CD14-positive monocyte (primary cell): ENCODE results near the gene CXCR3. TPM values are rescaled to one million over a fixed set of nuclear protein-coding genes. Genes with fewer than 3 reads are reported as not detected.
"Not testable (repeated sequence)": the region's sequence is repeated elsewhere in the genome, so short reads cannot be mapped to it uniquely, and the experiment has no call there.

Source experiments
- DNase-seq, 3 donors: peaks; one replicate each; pipeline ENCODE4 v3.0.0-alpha.2; 2011 to 2022
- H2AFZ ChIP-seq: 2 replicates; pipeline ENCODE4 v1.6.0; 2012; ENCODE audit warnings: mild to moderate bottlenecking, low read depth, low read length, inconsistent platforms; ENCODE audit not compliant: insufficient read depth, poor library complexity, severe bottlenecking
- H3K27ac ChIP-seq, 2 donors: 1 replicate in 1 of 2; 2 replicates in 1 of 2; pipeline ENCODE4 v1.5.1; 2012 to 2013; ENCODE audit warnings: low read length in 2 of 2, control low read depth in 1 of 2, inconsistent platforms in 1 of 2, low read depth in 1 of 2, mild to moderate bottlenecking in 1 of 2
- H3K27me3 ChIP-seq, 2 donors: one replicate each; pipeline versions ENCODE4 v1.6.0 to v1.6.1; 2011 to 2013; ENCODE audit warnings: low read length in 2 of 2; ENCODE audit not compliant: control insufficient read depth in 2 of 2, insufficient read depth in 2 of 2
- H3K36me3 ChIP-seq, 2 donors: replicated peaks in 1 of 2; 1 replicate in 1 of 2; 2 replicates in 1 of 2; pipeline versions ENCODE4 v1.5.1 to v1.6.1; 2012 to 2013; ENCODE audit warnings: low read length in 2 of 2, control low read depth in 1 of 2, inconsistent platforms in 1 of 2, mild to moderate bottlenecking in 1 of 2; ENCODE audit not compliant: insufficient read depth in 2 of 2, control insufficient read depth in 1 of 2
- H3K4me1 ChIP-seq, 2 donors: 1 replicate in 1 of 2; 2 replicates in 1 of 2; pipeline versions ENCODE4 v1.5.1 to v1.6.1; 2012 to 2013; ENCODE audit warnings: low read length in 2 of 2, control low read depth in 1 of 2, inconsistent platforms in 1 of 2, mild to moderate bottlenecking in 1 of 2, moderate library complexity in 1 of 2; ENCODE audit not compliant: insufficient read depth in 2 of 2, control insufficient read depth in 1 of 2
- H3K4me2 ChIP-seq: replicated peaks from 2 replicates; pipeline ENCODE3; 2012; ENCODE audit warnings: low read length, moderate library complexity, mild to moderate bottlenecking; ENCODE audit not compliant: poor library complexity, severe bottlenecking; ENCODE audit errors: extremely low read depth
- H3K4me3 ChIP-seq, 3 experiments: fragments of 200-600 bp in 1 of 3; sonication (generic) in 1 of 3; replicated peaks in 1 of 3; 1 replicate in 2 of 3; 2 replicates in 1 of 3; pipeline ENCODE4 v1.5.1; 2011 to 2013; ENCODE audit warnings: low read length in 3 of 3, mild to moderate bottlenecking in 3 of 3, control low read depth in 2 of 3, low read depth in 2 of 3, inconsistent platforms in 1 of 3, moderate library complexity in 1 of 3
- H3K79me2 ChIP-seq: 2 replicates; pipeline ENCODE4 v1.6.0; 2012; ENCODE audit warnings: mild to moderate bottlenecking, control low read depth, inconsistent platforms, low read length, moderate library complexity; ENCODE audit not compliant: insufficient read depth
- H3K9ac ChIP-seq: 2 replicates; pipeline ENCODE4 v1.6.0; 2017; ENCODE audit warnings: low read length, mild to moderate bottlenecking; ENCODE audit not compliant: insufficient read depth, poor library complexity, severe bottlenecking
- H3K9me3 ChIP-seq, 2 donors: replicated peaks in 1 of 2; 1 replicate in 1 of 2; 2 replicates in 1 of 2; pipeline versions ENCODE4 v1.5.1 to v1.6.1; 2012 to 2013; ENCODE audit warnings: low read length in 2 of 2, control low read depth in 1 of 2; ENCODE audit not compliant: control insufficient read depth in 1 of 2, insufficient read depth in 1 of 2
- H4K20me1 ChIP-seq: 2 replicates; pipeline ENCODE4 v1.6.0; 2012; ENCODE audit warnings: mild to moderate bottlenecking, low read length, control low read depth, moderate library complexity; ENCODE audit not compliant: insufficient read depth
- H3K27ac Mint-ChIP-seq, 7 donors: one replicate each; pipeline ENCODE4 v1.8.0; 2020; ENCODE audit warnings: mild to moderate bottlenecking in 7 of 7, mixed read lengths in 7 of 7, moderate library complexity in 6 of 7, inconsistent platforms in 2 of 7
- H3K27me3 Mint-ChIP-seq, 3 donors: one replicate each; pipeline ENCODE4 v1.8.0; 2021 to 2022; ENCODE audit warnings: low read depth in 3 of 3, mild to moderate bottlenecking in 3 of 3, mixed read lengths in 3 of 3, moderate library complexity in 3 of 3, inconsistent platforms in 1 of 3
- H3K36me3 Mint-ChIP-seq, 2 donors: one replicate each; pipeline ENCODE4 v1.8.0; 2020; ENCODE audit warnings: mixed read lengths in 2 of 2, inconsistent platforms in 1 of 2, mild to moderate bottlenecking in 1 of 2
- H3K4me1 Mint-ChIP-seq: one replicate; pipeline ENCODE4 v1.8.0; 2020; ENCODE audit warnings: mild to moderate bottlenecking, mixed read lengths
- H3K4me3 Mint-ChIP-seq, 2 donors: one replicate each; pipeline ENCODE4 v1.8.0; 2020; ENCODE audit warnings: mild to moderate bottlenecking in 2 of 2, mixed read lengths in 2 of 2, moderate library complexity in 1 of 2
- H3K9me3 Mint-ChIP-seq, 7 donors: one replicate each; pipeline ENCODE4 v1.8.0; 2020 to 2022; ENCODE audit warnings: mixed read lengths in 7 of 7, mild to moderate bottlenecking in 6 of 7, moderate library complexity in 6 of 7, inconsistent platforms in 2 of 7
- CTCF ChIP-seq: fragments of 200-600 bp; IDR thresholded peaks from one replicate; pipeline ENCODE4 v1.8.0; 2022; ENCODE audit warnings: antibody characterized with exemption, mild to moderate bottlenecking
- WGBS: methylation state at CpG from one replicate; pipeline ENCODE4 v1.1.5; 2013; ENCODE audit warnings: missing lambda C conversion rate; ENCODE audit not compliant: insufficient coverage; 5-methylcytosine and 5-hydroxymethylcytosine counted together
- intact Hi-C, 2 donors: fragments of 100-400 bp; cut with micrococcal nuclease; formaldehyde crosslinking; loops; one replicate each; pipeline versions ENCODE4 v1.15.0 to v1.15.1; 2023
- polyA plus RNA-seq, 3 donors: library from polyadenylated mRNA; depleted of rRNA in 1 of 3; unstranded in 2 of 3; stranded (reverse) in 1 of 3; fragments of 300-500 nt in 2 of 3; fragments of >200 nt in 1 of 3; fragmentation: Illumina TruSeq in 2 of 3; gene quantifications; 1 replicate in 2 of 3; 2 replicates in 1 of 3; pipeline ENCODE4 v1.2.3, GENCODE V29; 2012 to 2021

The CXCR3 gene
- polyA plus RNA-seq, 3 donors, result 0.04 to 0.14 (median 0.10) TPM

- Histone ChIP-seq H2AFZ (no peak overlapping the region), H3K4me2 (no peak overlapping the region), H3K27ac (no peak overlapping the region), H3K27me3 (no peaks in the 10 kb centered on the region), H3K4me3 (no peak overlapping the region), H3K79me2 (no peaks in the 10 kb centered on the region), H3K9ac (no peak overlapping the region), H4K20me1 (peaks cover 59% of the 10 kb centered on the region), H3K4me1 (no peaks in the 10 kb centered on the region), H3K9me3 (no peaks in the 10 kb centered on the region), H3K36me3 (peaks cover 54 to 85% of the 10 kb centered on the region in 2 donors)
- Mint-ChIP-seq H3K4me1 (no peaks in the 10 kb centered on the region), H3K9me3 (no peaks in the 10 kb centered on the region), H3K27me3 (peaks cover 0 to 6% (median 0%) of the 10 kb centered on the region in 3 donors), H3K36me3 (peaks cover 49 to 82% of the 10 kb centered on the region in 2 donors), H3K4me3 (no peak overlapping the region), H3K27ac (peak overlapping the region in 1 of 7 donors; percentile 58)
- intact Hi-C loops, result loop anchor here in 1 of 2 donors (10.0 kb wide), 1 partner anchor 179 kb away; no protein-coding TSS in a partner anchor
- no peak for DNase-seq
- no CpG with 5 or more reads among the region's 2 CpGs for WGBS
- no peak for TF ChIP-seq CTCF
Measured at GRCh38 chrX:71573590-71573989, 44.7 kb downstream of the CXCR3 start.

GRCh38 chrX:71571390-71571789 is 46.9 kb downstream of the CXCR3 start:
- not testable (repeated sequence) for H3K79me2 ChIP-seq, H3K27ac ChIP-seq, H3K9me3 ChIP-seq, H3K4me1 ChIP-seq, H3K4me3 Mint-ChIP-seq, DNase-seq, H3K9ac ChIP-seq, H3K4me1 Mint-ChIP-seq, H3K9me3 Mint-ChIP-seq, H3K27me3 Mint-ChIP-seq, H3K4me2 ChIP-seq, H3K4me3 ChIP-seq, H3K27me3 ChIP-seq, H2AFZ ChIP-seq
- peaks cover 54 to 84% of the 10 kb centered on the region in 2 donors for H3K36me3 Mint-ChIP-seq
- peaks cover 69% of the 10 kb centered on the region for H4K20me1 ChIP-seq
- intact Hi-C loops, result loop anchor here in 1 of 2 donors (10.0 kb wide), 1 partner anchor 177 kb away; no protein-coding TSS in a partner anchor
- WGBS, result no CpG with 5 or more reads among the region's 8 CpGs
- H3K27ac Mint-ChIP-seq, result peak overlapping the region in 1 of 7 donors; percentile 5
- peaks cover 74 to 98% of the 10 kb centered on the region in 2 donors for H3K36me3 ChIP-seq

Other genes with a start within 250 kb of the CXCR3 start
- gene OGT, start 85.4 kb downstream of the CXCR3 start, polyA plus RNA-seq, result 100 to 1,000 TPM in 1 of 3 donors, 10 to 100 TPM in 2; 11.7 to 310 (median 14.0) TPM
- gene GCNA, start 40.1 kb downstream of the CXCR3 start, polyA plus RNA-seq, result 1 to 10 TPM in 1 of 3 donors, under 1 TPM in 2; 0.26 to 4.7 (median 0.27) TPM
- not detected for gene CXorf49, start 99.8 kb upstream of the CXCR3 start, polyA plus RNA-seq
- gene CXorf49B, start 144.8 kb upstream of the CXCR3 start, polyA plus RNA-seq, result not detected